ENCODE measurements around the gene RAB11FIP2.

The RAB11FIP2 gene

DNA sequence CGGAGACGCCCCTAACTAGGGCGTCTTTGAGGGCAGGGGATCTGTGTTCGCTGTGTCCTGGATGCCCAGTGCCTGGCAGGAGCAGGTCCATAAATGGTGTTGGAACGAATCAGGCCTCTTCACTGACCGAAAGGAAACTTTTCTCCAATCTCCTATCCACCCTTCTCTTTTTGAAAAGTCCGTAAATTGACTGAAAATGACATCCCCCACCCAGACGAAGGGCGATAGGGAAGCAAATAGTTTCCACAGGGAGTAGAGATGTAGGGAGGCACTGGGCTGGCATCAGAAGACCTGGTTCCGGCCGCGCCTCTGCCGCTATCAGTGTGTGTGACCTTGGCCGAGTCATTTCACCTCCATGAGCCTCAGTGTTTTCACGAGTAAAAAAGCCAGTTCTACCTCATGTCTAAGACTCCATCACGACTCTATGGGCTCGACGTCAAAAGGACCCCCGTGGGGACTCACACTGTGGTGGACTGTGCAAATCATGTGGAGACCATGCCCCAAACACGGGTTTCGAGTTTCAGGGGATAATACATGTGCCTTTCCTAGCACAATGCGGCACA, 497 bp upstream of the RAB11FIP2 start:
- Mint-ChIP-seq H3K4me1 (peaks cover 56% of the 10 kb centered on the region), H3K27ac (peak overlapping the region; percentile 92), H3K9me3 (no peaks in the 10 kb centered on the region), H3K4me3 (peak overlapping the region; percentile 78), H3K36me3 (ENCODE audit: low read depth) (no peaks in the 10 kb centered on the region), H3K27me3 (ENCODE audit: low read depth, poor library complexity) (peaks cover 4% of the 10 kb centered on the region)
- TF ChIP-seq, protein P1, sequence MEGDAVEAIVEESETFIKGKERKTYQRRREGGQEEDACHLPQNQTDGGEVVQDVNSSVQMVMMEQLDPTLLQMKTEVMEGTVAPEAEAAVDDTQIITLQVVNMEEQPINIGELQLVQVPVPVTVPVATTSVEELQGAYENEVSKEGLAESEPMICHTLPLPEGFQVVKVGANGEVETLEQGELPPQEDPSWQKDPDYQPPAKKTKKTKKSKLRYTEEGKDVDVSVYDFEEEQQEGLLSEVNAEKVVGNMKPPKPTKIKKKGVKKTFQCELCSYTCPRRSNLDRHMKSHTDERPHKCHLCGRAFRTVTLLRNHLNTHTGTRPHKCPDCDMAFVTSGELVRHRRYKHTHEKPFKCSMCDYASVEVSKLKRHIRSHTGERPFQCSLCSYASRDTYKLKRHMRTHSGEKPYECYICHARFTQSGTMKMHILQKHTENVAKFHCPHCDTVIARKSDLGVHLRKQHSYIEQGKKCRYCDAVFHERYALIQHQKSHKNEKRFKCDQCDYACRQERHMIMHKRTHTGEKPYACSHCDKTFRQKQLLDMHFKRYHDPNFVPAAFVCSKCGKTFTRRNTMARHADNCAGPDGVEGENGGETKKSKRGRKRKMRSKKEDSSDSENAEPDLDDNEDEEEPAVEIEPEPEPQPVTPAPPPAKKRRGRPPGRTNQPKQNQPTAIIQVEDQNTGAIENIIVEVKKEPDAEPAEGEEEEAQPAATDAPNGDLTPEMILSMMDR (IDR thresholded peaks at IDR 0.05): no peak
- no peak for DNase-seq

DNA sequence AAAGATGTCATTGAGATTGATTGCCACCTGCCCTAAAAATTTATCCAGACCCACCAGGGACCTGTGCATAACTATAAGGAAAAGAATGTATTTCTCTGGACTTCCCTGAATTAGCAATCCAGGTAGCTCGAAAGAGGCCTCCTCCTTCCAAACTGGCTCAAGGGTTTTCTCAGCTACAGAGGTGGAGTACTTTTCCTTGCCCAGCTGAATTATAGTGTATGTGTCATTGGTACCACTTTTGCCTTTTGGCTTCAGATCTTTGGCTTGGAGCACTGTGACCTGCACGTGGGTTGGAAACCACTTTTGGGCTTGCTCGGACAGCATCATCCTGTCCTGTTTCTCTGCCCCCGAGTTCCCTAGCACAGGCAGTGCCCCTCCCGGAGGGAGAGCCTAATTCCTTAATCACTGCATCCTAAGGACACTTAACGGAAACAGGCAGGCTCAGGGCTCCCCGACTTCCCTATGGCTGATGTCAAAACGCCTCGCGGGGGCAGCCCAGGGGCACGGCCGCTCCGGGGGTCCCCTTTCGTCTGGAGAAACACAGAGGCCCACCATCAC, 825 bp downstream of the RAB11FIP2 start:
- H3K27ac Mint-ChIP-seq: peak overlapping the region; percentile 73
- H3K9me3 Mint-ChIP-seq: no peaks in the 10 kb centered on the region
- peak overlapping the region; percentile 78 for H3K4me3 Mint-ChIP-seq
- H3K4me1 Mint-ChIP-seq: peaks cover 61% of the 10 kb centered on the region
- no peak for DNase-seq
- no peaks in the 10 kb centered on the region for H3K36me3 Mint-ChIP-seq (ENCODE audit: low read depth)
- no peaks in the 10 kb centered on the region for H3K27me3 Mint-ChIP-seq (ENCODE audit: low read depth, poor library complexity)
- TF ChIP-seq, protein P1 (IDR thresholded peaks at IDR 0.05): no peak

DNA sequence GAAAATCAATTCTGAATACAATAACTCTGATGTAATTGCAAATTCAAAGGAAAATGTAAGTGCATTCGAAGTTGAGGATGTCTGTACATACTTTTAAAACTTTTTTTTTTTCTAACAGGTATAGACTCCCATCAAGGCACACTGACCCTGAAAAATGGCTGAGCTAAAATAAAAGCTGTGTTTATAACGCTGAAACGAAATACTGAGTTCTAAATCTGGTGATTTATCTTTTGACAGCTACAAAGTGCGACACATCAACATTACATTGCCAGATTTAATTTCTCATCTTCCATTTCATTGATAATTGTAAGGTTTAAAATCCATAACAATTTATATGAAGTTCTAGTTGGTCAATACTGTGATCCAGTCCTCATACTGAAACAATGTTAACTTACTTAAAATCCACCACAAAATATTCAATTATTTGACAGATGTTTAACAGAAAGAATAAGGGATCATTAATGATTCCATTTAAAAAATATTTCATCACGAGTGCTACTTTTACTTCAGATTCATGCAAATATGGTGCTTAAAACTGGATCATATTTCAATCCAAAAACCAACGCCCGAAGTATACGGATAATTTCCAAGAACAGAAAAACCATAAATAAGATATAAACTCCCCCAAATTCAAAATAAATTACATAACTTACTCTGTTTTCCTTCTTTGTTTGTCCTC, 1.4 kb downstream of the RAB11FIP2 start:
- H3K4me3 Mint-ChIP-seq: peak overlapping the region; percentile 78
- no peaks in the 10 kb centered on the region for H3K36me3 Mint-ChIP-seq (ENCODE audit: low read depth)
- DNase-seq: no peak
- H3K4me1 Mint-ChIP-seq: peaks cover 64% of the 10 kb centered on the region
- TF ChIP-seq, protein P1 (IDR thresholded peaks at IDR 0.05): no peak
- peak overlapping the region; percentile 73 for H3K27ac Mint-ChIP-seq
- H3K9me3 Mint-ChIP-seq: no peaks in the 10 kb centered on the region
- H3K27me3 Mint-ChIP-seq (ENCODE audit: low read depth, poor library complexity): no peaks in the 10 kb centered on the region

DNA sequence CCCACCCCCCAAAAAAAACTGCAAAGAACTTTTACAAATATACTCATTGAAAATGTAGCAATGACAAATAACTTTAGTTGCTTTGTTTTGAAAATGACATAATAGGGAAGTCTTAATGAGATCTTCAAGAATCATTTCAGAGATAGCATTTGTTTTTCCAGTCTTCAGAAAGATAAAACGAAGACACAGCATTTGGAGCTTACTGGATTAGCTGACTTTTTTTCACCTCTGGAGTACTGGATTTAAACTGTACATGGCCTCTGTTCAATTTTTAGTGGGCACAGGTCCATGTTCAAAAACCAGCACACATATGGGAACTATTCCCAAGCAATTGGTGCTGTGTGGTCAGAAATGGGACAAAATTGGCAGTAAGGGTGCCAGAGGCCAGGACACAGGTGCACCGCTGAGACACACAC, 3.9 kb downstream of the RAB11FIP2 start:
- no peak for DNase-seq
- TF ChIP-seq, protein P1 (IDR thresholded peaks at IDR 0.05): no peak
- Mint-ChIP-seq H3K27me3 (ENCODE audit: low read depth, poor library complexity) (no peaks in the 10 kb centered on the region), H3K27ac (no peak overlapping the region), H3K4me1 (peaks cover 59% of the 10 kb centered on the region), H3K36me3 (ENCODE audit: low read depth) (peaks cover 6% of the 10 kb centered on the region), H3K9me3 (no peaks in the 10 kb centered on the region), H3K4me3 (no peak overlapping the region)

DNA sequence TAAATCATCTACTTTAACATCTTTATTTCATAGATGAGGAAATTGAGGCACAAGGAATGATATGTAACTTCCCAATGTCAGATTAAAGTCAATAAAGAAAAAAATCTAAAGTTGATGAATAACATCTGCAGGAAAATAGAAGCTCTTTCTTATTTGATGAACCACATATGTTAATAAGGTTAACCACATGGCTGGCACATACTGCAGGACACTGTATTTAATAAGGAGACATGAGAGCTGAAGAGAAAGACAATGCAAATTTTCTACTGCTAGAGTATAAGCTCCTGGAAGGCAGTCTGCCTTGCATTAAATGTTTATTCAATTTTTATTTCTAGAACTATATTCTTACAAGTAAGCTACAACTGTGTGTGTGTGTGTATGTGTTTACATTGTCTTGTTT, 4.4 kb downstream of the RAB11FIP2 start:
- H3K4me1 Mint-ChIP-seq: peaks cover 54% of the 10 kb centered on the region
- no peaks in the 10 kb centered on the region for H3K9me3 Mint-ChIP-seq
- H3K27ac Mint-ChIP-seq: no peak overlapping the region
- H3K36me3 Mint-ChIP-seq (ENCODE audit: low read depth): peaks cover 6% of the 10 kb centered on the region
- H3K27me3 Mint-ChIP-seq (ENCODE audit: low read depth, poor library complexity): no peaks in the 10 kb centered on the region
- TF ChIP-seq, protein P1 (IDR thresholded peaks at IDR 0.05): no peak
- no peak for DNase-seq
- no peak overlapping the region for H3K4me3 Mint-ChIP-seq
